ENCODE measurements around the gene PRTN3.

Gene PRTN3

GRCh38 chr19:866769-867300 lies 26.0 kb downstream of the PRTN3 start:
- no peak for DNase-seq (ENCODE audit: extremely low spot score)
- POLR2A ChIA-PET, result no interaction called here
- TF ChIP-seq CTCF (IDR thresholded peaks at IDR 0.05; ENCODE audit: control extremely low read depth, extremely low read depth, low read depth, missing control alignments), result no peak
- CTCF ChIA-PET, result interaction anchor here (2.0 kb wide), 1 partner anchor 57 kb away, joined by 6 read pairs; no protein-coding TSS in a partner anchor

- ChIA-PET POLR2A (no interaction called here), CTCF (no interaction called here)
- TF ChIP-seq CTCF (IDR thresholded peaks at IDR 0.05; ENCODE audit: control extremely low read depth, extremely low read depth, low read depth, missing control alignments), result no peak
- DNase-seq (ENCODE audit: extremely low spot score), result no peak
Observed at GRCh38 chr19:867301-867793, 26.5 kb downstream of the PRTN3 start.

- no peak for TF ChIP-seq CTCF (IDR thresholded peaks at IDR 0.05; ENCODE audit: control extremely low read depth, extremely low read depth, low read depth, missing control alignments)
- DNase-seq (ENCODE audit: extremely low spot score), result no peak
- CTCF ChIA-PET, result no interaction called here
- POLR2A ChIA-PET, result no interaction called here
Observed at GRCh38 chr19:867855-868457, 27.2 kb downstream of the PRTN3 start.

- no peak for DNase-seq (ENCODE audit: extremely low spot score)
- POLR2A ChIA-PET, result interaction anchor here (0.5 kb wide), 1 partner anchor 47 kb away, joined by 4 read pairs; no protein-coding TSS in a partner anchor
- CTCF ChIA-PET, result interaction anchor here (1.1 kb wide), 1 partner anchor 10 kb away, joined by 4 read pairs; no protein-coding TSS in a partner anchor
- no peak for TF ChIP-seq CTCF (IDR thresholded peaks at IDR 0.05; ENCODE audit: control extremely low read depth, extremely low read depth, low read depth, missing control alignments)
Observed at GRCh38 chr19:868458-869244, 27.9 kb downstream of the PRTN3 start.

- TF ChIP-seq CTCF (IDR thresholded peaks at IDR 0.05; ENCODE audit: control extremely low read depth, extremely low read depth, low read depth, missing control alignments), result no peak
- POLR2A ChIA-PET, result interaction anchor here (0.5 kb wide), 1 partner anchor 46 kb away, joined by 4 read pairs; no protein-coding TSS in a partner anchor
- CTCF ChIA-PET, result interaction anchor here (1.1 kb wide), 1 partner anchor 9 kb away, joined by 4 read pairs; no protein-coding TSS in a partner anchor
- no peak for DNase-seq (ENCODE audit: extremely low spot score)
Observed at GRCh38 chr19:869245-870177, 28.7 kb downstream of the PRTN3 start.

GRCh38 chr19:870314-870713 lies 29.5 kb downstream of the PRTN3 start:
- no peak for TF ChIP-seq CTCF (IDR thresholded peaks at IDR 0.05; ENCODE audit: control extremely low read depth, extremely low read depth, low read depth, missing control alignments)
- no peak for DNase-seq (ENCODE audit: extremely low spot score)
- ChIA-PET POLR2A (no interaction called here), CTCF (no interaction called here)

All from GM10248 (cell line).